ENCODE measurements around the gene FGFRL1.
"Not testable (repeated sequence)": the region's sequence is repeated elsewhere in the genome, so short reads cannot be mapped to it uniquely, and the experiment has no call there.

The FGFRL1 gene

DNA sequence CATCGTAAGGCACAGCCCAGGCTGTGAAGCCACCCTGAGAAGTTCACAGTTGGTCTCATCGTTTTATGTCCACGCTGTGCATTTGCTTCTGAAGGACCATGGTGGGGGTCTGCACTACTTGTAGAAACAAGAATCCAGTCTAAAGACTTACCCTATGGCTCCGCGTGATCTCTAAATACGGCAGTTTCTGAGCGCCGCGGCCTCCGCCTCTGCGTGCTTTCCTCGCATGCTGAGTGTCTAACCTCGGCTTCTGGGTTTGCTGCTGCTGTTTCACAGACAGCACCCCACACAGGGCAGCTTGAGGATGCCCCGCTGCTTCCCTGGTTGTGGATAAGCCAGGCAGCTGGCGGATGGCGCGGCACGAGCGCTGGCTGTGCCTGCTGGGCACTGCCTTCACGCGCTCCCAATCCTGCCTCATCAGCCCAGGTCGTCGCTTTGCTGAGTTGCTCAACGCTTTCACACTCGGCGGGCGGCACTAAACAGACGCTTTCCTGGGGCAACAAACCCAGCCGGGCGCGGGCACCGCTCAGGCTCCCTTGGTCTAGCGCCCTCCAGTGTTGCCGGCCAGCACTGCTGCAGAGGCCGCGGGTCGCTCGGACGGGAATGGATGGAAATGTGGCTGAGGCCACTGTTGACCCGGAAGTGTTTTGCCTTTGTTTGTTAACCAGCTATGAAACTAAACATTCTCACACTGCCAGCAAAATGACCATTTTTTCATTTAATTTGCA, 39.2 kb downstream of the FGFRL1 start:
- H3K4me3 ChIP-seq (ENCODE audit: low read length): no peak overlapping the region
- no peak for DNase-seq (ENCODE audit: low read depth)
- peak; percentile 24 for TF ChIP-seq CTCF (conservative IDR thresholded peaks at IDR 0.05; ENCODE audit: low read length)

DNA sequence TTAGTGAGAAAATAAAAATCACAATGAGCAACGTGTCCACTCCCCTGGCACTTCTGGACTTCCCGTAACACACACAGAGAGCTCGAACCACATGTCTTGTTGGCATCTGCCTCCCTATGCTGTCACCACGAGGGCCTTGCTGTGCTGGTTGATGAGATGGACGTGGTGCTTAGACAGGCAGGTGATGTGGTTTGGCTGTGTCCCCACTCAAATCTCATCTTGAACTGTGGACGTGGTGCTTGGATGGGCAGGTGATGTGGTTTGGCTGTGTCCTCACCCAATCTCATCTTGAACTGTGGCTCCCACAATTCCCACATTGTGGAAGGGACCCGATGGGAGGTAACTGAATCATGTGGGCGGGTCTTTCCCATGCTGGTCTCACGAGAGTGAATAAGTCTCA, 40.0 kb downstream of the FGFRL1 start:
- H3K4me3 ChIP-seq (ENCODE audit: low read length): no peak overlapping the region
- DNase-seq (ENCODE audit: low read depth): peak; percentile 22
- TF ChIP-seq CTCF (conservative IDR thresholded peaks at IDR 0.05; ENCODE audit: low read length): no peak

- no peak for DNase-seq (ENCODE audit: low read depth)
- TF ChIP-seq CTCF (conservative IDR thresholded peaks at IDR 0.05; ENCODE audit: low read length): no peak
- H3K4me3 ChIP-seq (ENCODE audit: low read length): no peak overlapping the region
Observed at GRCh38 chr4:1052231-1052671, 40.8 kb downstream of the FGFRL1 start.

DNA sequence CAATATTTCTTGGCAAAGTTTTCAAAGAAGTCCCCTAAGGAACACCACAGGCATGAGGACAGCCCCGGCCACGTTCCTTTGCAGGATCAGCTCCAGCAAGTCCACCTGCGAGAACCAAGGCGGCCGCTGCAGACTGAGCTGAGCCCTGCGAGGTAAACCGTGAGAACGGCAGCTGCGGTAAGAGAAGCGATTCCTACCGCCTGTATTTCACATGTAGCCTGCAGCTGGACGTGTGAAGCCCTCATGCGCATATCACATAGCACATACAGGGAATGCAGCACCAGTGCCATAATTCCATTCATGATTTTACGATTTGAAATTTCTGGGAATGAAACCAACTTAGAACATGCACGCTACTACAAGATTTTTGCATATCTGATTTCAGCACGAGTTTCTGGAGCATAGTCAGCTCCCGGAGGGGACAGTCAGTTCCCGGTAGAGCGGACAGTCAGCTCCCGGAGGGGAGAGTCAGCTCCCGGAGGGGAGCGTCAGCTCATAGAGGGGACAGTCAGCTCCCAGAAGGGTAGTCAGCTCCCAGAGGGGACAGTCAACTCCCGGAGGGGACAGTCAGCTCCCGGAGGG, 41.7 kb downstream of the FGFRL1 start:
- TF ChIP-seq CTCF (conservative IDR thresholded peaks at IDR 0.05; ENCODE audit: low read length): no peak
- peak overlapping the region; percentile 42 for H3K4me3 ChIP-seq (ENCODE audit: low read length)

GRCh38 chr4:1053891-1054290, 42.5 kb downstream of the FGFRL1 start:
- H3K4me3 ChIP-seq (ENCODE audit: low read length); DNase-seq (ENCODE audit: low read depth): not testable (repeated sequence)

More for the DNA sequence above, 41.7 kb downstream of the FGFRL1 start:
- peak; percentile 92 for DNase-seq (ENCODE audit: low read depth)

- not testable (repeated sequence) for H3K4me3 ChIP-seq (ENCODE audit: low read length); DNase-seq (ENCODE audit: low read depth)
Observed at GRCh38 chr4:1054696-1055242, 43.3 kb downstream of the FGFRL1 start.

- not testable (repeated sequence) for H3K4me3 ChIP-seq (ENCODE audit: low read length)
Observed at GRCh38 chr4:1055243-1055701, 43.8 kb downstream of the FGFRL1 start.

DNA sequence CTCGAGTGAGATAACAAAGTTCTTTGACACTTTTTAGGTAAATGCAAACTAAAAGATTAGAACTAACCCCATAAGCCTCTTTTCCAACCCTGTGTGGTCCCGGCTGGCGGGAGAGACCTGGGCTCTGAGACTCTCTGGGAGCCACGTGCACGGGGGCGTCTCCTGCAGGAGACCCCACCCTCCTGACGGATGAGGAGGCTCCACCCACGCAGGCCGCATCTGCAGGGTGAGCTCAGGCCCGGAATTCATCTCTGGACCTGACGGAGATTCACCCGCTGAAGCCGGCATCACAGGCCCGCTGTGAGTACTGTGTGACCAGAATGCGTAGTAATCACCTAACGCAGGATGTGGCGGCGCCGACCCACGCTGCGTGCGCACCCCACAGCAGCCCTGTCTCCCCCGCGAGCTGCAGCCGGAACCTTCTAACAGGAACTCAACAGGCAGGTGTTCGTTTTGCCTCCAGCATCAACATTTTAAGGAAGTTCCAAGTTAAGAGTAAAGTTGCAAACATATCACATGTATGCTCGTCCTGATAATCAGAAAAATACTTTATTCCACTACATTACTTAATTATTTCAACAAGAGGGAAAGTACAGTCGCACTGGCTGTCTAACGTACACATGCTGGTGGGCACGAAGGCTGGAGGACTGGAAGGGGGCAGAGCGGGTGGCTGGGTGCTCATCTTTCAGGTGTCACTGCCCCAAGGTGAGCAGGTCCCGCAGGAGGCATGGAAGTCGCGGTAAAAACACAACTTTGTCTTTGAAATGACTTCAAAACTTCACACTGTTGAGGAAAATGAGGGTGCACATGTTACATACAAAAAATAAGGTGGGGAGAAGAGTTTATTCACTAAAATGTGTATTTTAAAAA, 44.5 kb downstream of the FGFRL1 start:
- peak; percentile 31 for DNase-seq (ENCODE audit: low read depth)
- no peak for TF ChIP-seq CTCF (conservative IDR thresholded peaks at IDR 0.05; ENCODE audit: low read length)
- no peak overlapping the region for H3K4me3 ChIP-seq (ENCODE audit: low read length)

More at GRCh38 chr4:1055243-1055701, 43.8 kb downstream of the FGFRL1 start:
- not testable (repeated sequence) for DNase-seq (ENCODE audit: low read depth)
